Stimulated activated naive B cell treated with anti-CD40 and anti-IgM and Interleukin-4, amounts not matched to agents 10 μg/mL and 1 μg/mL and 100 μg/mL, for 72 hours (primary cell): ENCODE measurements around the gene SELPLG.

Experiments used
- ATAC-seq, 2 donors: fragments of 150-1000 bp; cut with Tn5 transposase; replicated peaks; 2 replicates each; pipeline ENCODE4 v1.10.0; 2021; ENCODE audit warnings: moderate library complexity in 1 of 2
- DNase-seq: peaks from one replicate; pipeline ENCODE4 v3.0.0; 2021
- H3K27ac Mint-ChIP-seq: one replicate; pipeline ENCODE4 v1.8.0; 2022; ENCODE audit warnings: mild to moderate bottlenecking, mixed read lengths
- H3K27me3 Mint-ChIP-seq, 2 donors: one replicate each; pipeline ENCODE4 v1.8.0; 2022; ENCODE audit warnings: mixed read lengths in 2 of 2
- H3K36me3 Mint-ChIP-seq, 2 donors: one replicate each; pipeline ENCODE4 v1.8.0; 2022; ENCODE audit warnings: mixed read lengths in 2 of 2, mild to moderate bottlenecking in 1 of 2
- H3K4me1 Mint-ChIP-seq, 2 donors: one replicate each; pipeline ENCODE4 v1.8.0; 2022; ENCODE audit warnings: mixed read lengths in 2 of 2, mild to moderate bottlenecking in 1 of 2
- H3K4me3 Mint-ChIP-seq, 2 donors: one replicate each; pipeline ENCODE4 v1.8.0; 2022; ENCODE audit warnings: mild to moderate bottlenecking in 2 of 2, mixed read lengths in 2 of 2, moderate library complexity in 1 of 2
- H3K9me3 Mint-ChIP-seq, 2 donors: one replicate each; pipeline ENCODE4 v1.8.0; 2022; ENCODE audit warnings: mixed read lengths in 2 of 2, mild to moderate bottlenecking in 1 of 2

The SELPLG gene, protein sequence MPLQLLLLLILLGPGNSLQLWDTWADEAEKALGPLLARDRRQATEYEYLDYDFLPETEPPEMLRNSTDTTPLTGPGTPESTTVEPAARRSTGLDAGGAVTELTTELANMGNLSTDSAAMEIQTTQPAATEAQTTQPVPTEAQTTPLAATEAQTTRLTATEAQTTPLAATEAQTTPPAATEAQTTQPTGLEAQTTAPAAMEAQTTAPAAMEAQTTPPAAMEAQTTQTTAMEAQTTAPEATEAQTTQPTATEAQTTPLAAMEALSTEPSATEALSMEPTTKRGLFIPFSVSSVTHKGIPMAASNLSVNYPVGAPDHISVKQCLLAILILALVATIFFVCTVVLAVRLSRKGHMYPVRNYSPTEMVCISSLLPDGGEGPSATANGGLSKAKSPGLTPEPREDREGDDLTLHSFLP

DNA sequence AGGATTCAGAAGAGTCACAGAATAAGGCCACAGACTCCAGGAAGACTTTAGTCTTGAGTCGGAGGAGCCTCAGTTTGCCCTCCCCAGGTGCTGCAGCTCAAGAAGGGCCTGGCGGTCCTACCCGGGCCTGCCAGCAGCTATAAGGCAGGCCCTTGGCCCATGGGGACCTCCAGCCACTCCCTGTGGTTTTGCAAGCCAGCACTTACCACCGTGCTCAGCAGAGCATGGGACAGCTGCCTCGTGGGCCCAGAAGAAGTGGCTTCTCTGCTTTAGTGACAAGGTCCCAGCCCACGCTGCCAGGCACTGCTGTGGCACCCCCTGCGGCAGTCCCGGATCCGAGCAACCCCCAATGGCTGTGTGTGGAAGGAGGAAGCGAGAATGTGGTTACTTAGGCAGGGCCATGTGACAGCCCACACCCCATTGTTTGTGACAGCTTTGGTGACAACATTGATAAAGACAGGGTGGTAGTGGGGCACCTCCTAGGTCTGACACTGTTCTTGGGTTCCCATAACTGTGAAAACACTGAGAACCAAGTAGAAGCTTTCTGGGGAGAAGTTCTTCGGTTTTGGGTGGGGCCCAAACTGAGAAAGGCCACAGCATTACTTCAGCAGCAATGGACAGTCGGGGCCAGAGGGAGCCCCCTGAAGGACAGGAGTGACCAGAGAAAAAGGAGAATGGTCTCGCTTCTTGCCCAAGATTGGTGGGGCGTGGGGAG, at the start of gene SELPLG:
Gene SELPLG (minus strand): TSS at position 361 of the 715 bp plus-strand sequence. CDS start 9,587 bp downstream, outside the sequence.
- peaks cover 56 to 91% of the 10 kb centered on the region in 2 donors for H3K4me1 Mint-ChIP-seq
- peak; percentile 78 to 82 for ATAC-seq
- DNase-seq: peak; percentile 94
- H3K4me3 Mint-ChIP-seq: peak within 1 kb of the TSS; percentile 59 to 73
- H3K9me3 Mint-ChIP-seq: peaks cover 0 to 2% of the 10 kb centered on the region in 2 donors
- H3K27me3 Mint-ChIP-seq: no peaks in the 10 kb centered on the region
- peak within 1 kb of the TSS; percentile 96 for H3K27ac Mint-ChIP-seq
- peaks cover 2 to 5% of the 10 kb centered on the region in 2 donors for H3K36me3 Mint-ChIP-seq

DNA sequence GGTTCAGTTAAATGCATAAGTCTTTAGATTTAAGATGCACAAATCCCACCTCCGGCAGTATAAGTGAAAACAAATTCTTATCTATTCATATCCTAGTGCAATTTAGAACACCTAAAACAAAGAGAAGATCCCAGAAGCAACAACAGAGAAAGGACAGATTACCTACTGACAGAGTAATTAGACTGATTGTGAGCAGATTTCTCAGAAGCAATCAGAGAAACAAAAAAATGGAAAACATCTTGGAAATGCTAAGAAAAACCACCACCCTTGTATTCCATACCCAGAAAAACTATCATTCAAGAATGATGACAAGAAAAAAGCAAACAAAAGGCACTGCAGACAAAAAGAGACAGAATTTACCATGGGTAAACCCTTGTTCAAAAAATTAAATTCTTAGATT, 47.6 kb upstream of the SELPLG start:
- Mint-ChIP-seq H3K27ac (no peak overlapping the region), H3K4me3 (no peak overlapping the region), H3K27me3 (no peaks in the 10 kb centered on the region), H3K36me3 (peaks cover 8 to 16% of the 10 kb centered on the region in 2 donors), H3K9me3 (no peaks in the 10 kb centered on the region), H3K4me1 (peaks cover 15 to 35% of the 10 kb centered on the region in 2 donors)
- ATAC-seq (no peak), DNase-seq (no peak)

DNA sequence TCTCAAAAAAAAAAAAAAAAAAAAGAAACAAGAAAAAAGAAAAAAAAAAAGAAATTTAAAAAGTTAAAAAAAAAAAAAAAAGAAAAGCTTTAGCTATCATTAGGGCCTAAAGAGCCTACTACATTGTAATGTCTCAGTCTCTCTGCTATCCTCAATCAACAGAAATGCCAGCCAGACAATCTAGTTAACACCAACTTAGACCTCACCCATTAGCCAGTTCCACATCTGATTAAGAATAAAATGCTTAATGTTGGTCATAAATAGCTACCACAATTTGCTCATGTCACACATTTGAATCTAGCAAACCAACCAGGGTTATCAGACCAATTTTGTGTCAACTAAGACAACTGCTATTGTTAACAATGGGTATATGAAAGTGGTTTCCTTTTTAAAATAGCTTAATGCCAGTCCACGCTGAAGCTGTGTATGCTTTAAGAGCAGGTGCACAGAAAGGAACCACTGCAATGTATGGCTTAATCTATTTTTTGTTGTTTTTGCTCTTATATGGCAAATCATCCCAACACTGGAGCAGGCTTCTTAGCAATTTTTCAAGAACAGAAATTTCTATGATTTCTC, 45.5 kb upstream of the SELPLG start:
- ATAC-seq (no peak), DNase-seq (no peak)
- Mint-ChIP-seq H3K4me3 (no peak overlapping the region), H3K27ac (no peak overlapping the region), H3K27me3 (no peaks in the 10 kb centered on the region), H3K36me3 (peaks cover 12 to 29% of the 10 kb centered on the region in 2 donors), H3K9me3 (no peaks in the 10 kb centered on the region), H3K4me1 (peaks cover 8 to 21% of the 10 kb centered on the region in 2 donors)

DNA sequence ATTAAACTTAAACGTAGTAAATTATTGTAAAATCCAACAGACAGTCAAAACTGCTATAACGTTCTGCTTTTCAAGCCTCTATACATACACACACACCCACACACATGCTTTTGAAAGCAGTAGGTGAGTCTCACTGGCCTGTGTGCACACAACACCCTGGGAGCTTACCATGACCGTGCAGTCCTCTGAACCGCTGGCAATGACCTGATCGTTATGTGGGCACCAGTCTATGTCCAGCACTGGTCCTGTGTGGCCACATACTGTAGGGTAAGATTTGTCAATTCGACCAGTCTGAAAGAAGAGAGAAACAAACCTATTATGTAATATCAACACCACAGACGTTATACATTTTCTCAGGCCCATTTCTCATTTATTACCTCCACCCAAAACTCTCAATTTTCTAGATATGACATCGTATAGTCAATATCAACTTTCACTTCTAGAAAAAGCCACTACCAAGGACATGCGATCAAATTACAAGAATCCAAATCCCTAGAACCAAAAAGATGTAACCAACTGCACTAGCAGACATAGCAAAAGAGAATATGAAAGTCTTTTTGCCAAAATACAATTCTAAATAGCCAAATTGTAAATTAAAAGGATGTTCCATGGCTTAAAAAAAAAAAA, 44.5 kb upstream of the SELPLG start:
- ATAC-seq (no peak), DNase-seq (no peak)
- Mint-ChIP-seq H3K9me3 (no peaks in the 10 kb centered on the region), H3K27me3 (no peaks in the 10 kb centered on the region), H3K4me1 (peaks cover 6 to 11% of the 10 kb centered on the region in 2 donors), H3K27ac (no peak overlapping the region), H3K4me3 (no peak overlapping the region), H3K36me3 (peaks cover 13 to 30% of the 10 kb centered on the region in 2 donors)

DNA sequence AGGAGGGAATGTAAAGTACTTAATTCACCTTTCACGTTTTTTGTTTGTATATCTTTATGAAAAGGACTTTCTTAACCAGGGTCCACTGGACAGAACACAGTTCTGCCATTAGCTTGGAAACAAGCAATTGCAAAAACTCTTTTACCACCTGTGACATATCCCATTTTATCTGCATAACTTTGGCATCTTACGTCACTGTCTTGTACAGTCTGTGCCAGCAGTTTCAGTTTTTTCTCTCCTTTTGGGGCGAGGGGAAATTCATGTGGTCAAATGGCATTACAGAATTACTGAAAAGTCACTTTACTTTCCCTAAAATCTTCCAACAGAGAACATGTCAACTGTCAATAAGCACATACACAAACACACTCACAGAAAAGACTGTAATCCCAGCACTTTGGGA, 43.7 kb upstream of the SELPLG start:
- H3K36me3 Mint-ChIP-seq: peaks cover 15 to 33% of the 10 kb centered on the region in 2 donors

DNA sequence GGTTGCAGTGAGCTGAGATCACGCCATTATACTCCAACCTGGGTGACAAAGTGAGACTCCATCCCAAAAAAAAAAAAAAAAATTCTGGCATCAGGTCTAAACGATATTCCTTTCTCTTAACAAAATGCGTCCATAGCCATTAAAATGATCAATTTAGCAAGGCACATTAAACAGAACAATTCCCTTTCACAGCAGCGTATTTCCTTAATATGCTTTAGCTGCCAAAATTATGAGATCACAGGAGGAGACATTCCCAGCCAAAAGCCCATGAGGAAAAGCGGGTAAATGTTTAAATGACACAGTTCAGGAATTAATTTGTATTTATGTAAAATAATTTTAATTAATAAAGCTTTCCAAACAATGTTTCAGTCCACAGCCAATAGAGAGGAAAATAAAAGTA, 43.0 kb upstream of the SELPLG start:
- H3K36me3 Mint-ChIP-seq: peaks cover 17 to 36% of the 10 kb centered on the region in 2 donors
- no peak for ATAC-seq

More for the DNA sequence above, 43.7 kb upstream of the SELPLG start:
- ATAC-seq (no peak), DNase-seq (no peak)
- Mint-ChIP-seq H3K4me1 (peaks cover 6 to 8% of the 10 kb centered on the region in 2 donors), H3K27ac (no peak overlapping the region), H3K4me3 (no peak overlapping the region), H3K9me3 (no peaks in the 10 kb centered on the region), H3K27me3 (no peaks in the 10 kb centered on the region)

DNA sequence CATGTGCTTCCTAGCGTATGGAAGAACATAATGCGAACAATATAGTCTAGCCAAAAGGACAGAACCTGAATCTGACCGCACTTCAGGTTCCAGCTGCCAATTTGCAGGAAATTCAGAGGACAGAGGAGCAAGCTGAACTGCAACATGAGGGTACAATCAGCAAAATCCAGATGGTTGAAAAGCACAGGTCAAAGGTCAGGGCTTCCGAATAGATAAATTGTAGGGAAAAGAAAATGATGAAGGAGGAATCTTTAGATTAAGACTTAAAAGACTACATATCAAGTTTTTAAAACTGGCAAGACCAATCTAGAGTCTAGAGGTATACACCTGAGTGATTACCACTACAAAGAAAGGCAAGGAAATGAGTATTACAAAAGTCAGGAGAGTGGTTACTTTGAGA, 42.1 kb upstream of the SELPLG start:
- H3K4me1 Mint-ChIP-seq: peaks cover 0 to 7% of the 10 kb centered on the region in 2 donors
- H3K9me3 Mint-ChIP-seq: no peaks in the 10 kb centered on the region
- ATAC-seq (no peak), DNase-seq (no peak)
- no peak overlapping the region for H3K27ac Mint-ChIP-seq
- H3K4me3 Mint-ChIP-seq: no peak overlapping the region
- H3K36me3 Mint-ChIP-seq: peaks cover 17 to 41% of the 10 kb centered on the region in 2 donors
- H3K27me3 Mint-ChIP-seq: no peaks in the 10 kb centered on the region

More for the DNA sequence above, 43.0 kb upstream of the SELPLG start:
- Mint-ChIP-seq H3K9me3 (no peaks in the 10 kb centered on the region), H3K4me3 (no peak overlapping the region), H3K4me1 (peaks cover 6 to 8% of the 10 kb centered on the region in 2 donors), H3K27ac (no peak overlapping the region), H3K27me3 (no peaks in the 10 kb centered on the region)
- DNase-seq: no peak

DNA sequence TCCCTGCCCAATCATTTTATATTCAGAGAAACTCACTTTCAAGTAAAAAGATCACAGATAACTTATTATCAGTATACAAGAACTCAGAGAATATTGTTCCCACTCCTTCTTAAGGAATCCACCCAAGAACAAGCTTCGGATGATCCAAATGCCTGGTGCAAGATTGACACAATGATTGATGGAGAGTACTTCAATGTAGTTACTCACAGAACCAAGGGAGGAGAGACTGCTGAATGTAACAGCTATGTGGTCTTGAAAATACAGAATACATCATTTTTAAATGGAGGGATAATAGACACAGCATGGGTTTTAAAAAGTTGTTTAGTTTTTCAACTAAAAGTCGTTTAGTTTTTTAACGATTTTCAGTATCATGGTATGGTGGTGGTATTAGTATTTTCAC, 38.4 kb upstream of the SELPLG start:
- H3K27me3 Mint-ChIP-seq: no peaks in the 10 kb centered on the region
- no peaks in the 10 kb centered on the region for H3K9me3 Mint-ChIP-seq
- peaks cover 7 to 15% of the 10 kb centered on the region in 2 donors for H3K4me1 Mint-ChIP-seq
- DNase-seq (no peak), ATAC-seq (no peak)
- H3K27ac Mint-ChIP-seq: no peak overlapping the region
- peaks cover 12 to 38% of the 10 kb centered on the region in 2 donors for H3K36me3 Mint-ChIP-seq
- no peak overlapping the region for H3K4me3 Mint-ChIP-seq

DNA sequence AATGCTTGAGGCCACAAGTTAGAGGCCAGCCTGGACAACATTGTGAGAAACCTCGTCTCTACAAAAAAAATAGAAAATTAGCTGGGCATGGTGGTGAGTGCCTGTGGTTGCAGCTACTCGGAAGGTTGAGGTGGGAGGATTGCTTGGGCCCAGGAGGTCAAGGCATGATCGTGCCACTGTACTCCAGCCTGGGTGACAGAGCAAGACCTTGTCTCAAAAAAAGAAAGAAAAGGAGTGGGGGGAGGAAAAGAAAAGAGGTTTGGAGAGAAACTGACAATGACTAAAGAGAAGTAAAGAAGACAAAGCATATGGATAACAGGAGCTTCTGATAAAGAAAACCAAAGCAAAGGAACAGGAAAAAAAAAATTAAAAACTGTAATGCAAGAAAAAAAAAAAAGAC, 37.4 kb upstream of the SELPLG start:
- no peaks in the 10 kb centered on the region for H3K27me3 Mint-ChIP-seq
- ATAC-seq: no peak
- no peak overlapping the region for H3K4me3 Mint-ChIP-seq
- H3K36me3 Mint-ChIP-seq: peaks cover 12 to 32% of the 10 kb centered on the region in 2 donors
- H3K9me3 Mint-ChIP-seq: no peaks in the 10 kb centered on the region
- H3K27ac Mint-ChIP-seq: no peak overlapping the region
- no peak for DNase-seq
- peaks cover 13 to 24% of the 10 kb centered on the region in 2 donors for H3K4me1 Mint-ChIP-seq

DNA sequence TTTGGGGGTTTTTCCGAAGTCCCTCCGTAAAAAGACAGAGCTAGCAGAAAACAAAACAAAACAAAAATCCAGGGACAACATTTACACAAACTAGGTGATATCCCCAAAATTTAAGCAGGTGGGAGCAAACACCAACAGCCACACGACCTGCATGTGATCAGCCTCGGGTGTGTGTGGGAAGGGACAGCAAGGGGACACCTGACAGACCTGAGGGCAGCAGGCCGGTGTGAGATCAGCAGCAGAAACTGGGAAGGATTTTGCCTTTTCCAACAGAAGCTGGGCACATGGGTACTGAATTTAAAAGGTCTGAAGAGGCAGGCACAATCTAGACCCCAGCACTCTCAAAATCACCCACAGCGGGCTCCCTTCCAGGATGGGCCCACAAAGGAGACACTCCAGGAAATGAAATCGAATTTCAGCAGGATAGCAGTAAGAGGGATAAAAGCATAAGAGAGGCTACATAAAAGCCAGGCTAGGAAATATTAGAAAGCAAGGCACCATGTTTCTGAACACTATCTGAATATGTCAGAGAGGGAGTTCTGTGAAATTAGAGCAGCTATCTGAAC, 36.5 kb upstream of the SELPLG start:
- Mint-ChIP-seq H3K36me3 (peaks cover 8 to 26% of the 10 kb centered on the region in 2 donors), H3K4me1 (peaks cover 16 to 29% of the 10 kb centered on the region in 2 donors), H3K27ac (no peak overlapping the region), H3K4me3 (no peak overlapping the region), H3K9me3 (no peaks in the 10 kb centered on the region), H3K27me3 (no peaks in the 10 kb centered on the region)
- no peak for ATAC-seq
- no peak for DNase-seq

DNA sequence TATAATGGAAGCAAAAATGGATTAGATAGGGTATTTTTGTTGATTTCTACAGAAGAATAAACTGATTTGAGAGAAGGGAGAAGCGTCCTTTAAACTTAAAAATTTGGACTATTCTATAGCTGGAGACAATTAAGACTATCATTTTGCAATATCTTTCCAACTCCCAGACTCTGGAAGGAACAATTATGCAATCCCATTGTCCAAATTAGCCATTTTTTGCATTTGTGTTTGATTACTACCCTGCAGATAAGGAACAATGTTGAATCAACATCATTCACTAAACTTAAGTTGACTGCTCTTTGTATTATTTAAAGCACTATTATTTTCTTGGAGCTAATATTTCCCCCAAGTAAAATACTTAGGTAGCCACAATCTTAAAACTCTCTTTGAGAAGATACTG, 34.8 kb upstream of the SELPLG start:
- no peaks in the 10 kb centered on the region for H3K27me3 Mint-ChIP-seq
- no peaks in the 10 kb centered on the region for H3K9me3 Mint-ChIP-seq
- peaks cover 26 to 43% of the 10 kb centered on the region in 2 donors for H3K4me1 Mint-ChIP-seq
- no peak for ATAC-seq
- DNase-seq: no peak
- peaks cover 8 to 21% of the 10 kb centered on the region in 2 donors for H3K36me3 Mint-ChIP-seq
- H3K27ac Mint-ChIP-seq: no peak overlapping the region
- H3K4me3 Mint-ChIP-seq: no peak overlapping the region

DNA sequence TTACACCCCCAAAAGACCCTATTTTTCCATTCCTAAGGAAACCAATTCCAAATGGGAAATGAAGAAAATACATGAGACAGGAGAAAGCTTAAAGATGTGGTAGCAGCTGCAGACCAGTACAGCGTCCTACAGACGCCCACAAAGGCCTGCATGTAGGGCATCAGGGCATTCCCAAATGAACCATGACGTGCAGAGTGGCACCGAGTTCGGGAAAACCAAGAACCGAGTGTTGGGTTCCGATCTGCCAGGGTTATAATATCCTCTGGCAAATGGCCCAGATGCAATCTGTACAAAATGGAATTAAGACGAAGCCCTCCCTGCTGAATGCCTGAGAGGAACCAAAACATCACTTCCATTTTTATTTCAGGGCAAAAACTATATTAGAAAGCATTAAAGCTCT, 34.4 kb upstream of the SELPLG start:
- ATAC-seq (no peak), DNase-seq (no peak)
- peaks cover 31 to 48% of the 10 kb centered on the region in 2 donors for H3K4me1 Mint-ChIP-seq
- H3K36me3 Mint-ChIP-seq: peaks cover 5 to 21% of the 10 kb centered on the region in 2 donors
- no peaks in the 10 kb centered on the region for H3K9me3 Mint-ChIP-seq
- H3K27ac Mint-ChIP-seq: no peak overlapping the region
- H3K4me3 Mint-ChIP-seq: no peak overlapping the region
- H3K27me3 Mint-ChIP-seq: no peaks in the 10 kb centered on the region

DNA sequence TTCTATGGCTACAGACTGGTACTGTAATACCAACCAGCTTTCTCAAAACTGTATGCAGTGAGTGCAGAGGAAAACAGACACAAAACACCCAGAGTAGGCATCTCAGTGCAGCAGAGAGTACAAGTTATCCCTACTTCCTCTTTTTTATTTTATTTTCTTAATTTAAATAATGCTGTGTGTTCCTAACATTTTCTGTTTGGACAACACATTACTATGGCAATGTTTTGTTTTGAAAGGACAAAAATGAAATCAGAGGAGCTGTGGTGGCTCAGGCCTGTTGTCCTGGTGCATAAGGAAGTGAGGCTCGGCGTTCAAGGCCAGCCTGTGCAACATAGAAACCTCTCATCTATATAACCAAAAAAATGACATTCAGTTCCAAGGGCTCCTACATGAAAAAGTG, 33.7 kb upstream of the SELPLG start:
- Mint-ChIP-seq H3K27ac (no peak overlapping the region), H3K4me1 (peaks cover 34 to 53% of the 10 kb centered on the region in 2 donors), H3K36me3 (peaks cover 3 to 21% of the 10 kb centered on the region in 2 donors), H3K27me3 (no peaks in the 10 kb centered on the region), H3K4me3 (no peak overlapping the region), H3K9me3 (no peaks in the 10 kb centered on the region)
- DNase-seq (no peak), ATAC-seq (peak; percentile 47 to 49)

DNA sequence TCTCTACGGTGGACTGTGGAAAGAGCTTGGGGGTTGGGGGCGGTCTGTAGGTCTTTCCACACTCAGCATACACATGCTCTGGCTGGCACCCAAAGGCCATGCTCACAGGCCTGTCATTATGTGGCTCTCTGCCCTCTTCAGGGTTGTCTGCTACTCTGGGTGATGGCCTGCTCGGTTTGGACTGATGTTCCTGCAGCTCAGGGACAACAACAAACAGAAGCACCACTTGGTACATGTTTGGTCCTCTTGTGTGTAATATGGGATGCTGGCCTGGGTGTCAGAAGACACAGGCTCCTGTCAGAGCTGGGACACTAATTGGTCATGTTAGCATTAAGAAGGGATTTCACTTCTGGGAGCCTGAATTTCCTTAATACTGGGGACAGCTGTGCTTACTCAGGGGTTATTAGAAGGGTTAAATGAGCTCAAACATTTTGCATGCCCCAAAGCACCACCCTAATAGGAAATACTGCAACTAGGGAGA, 32.7 kb upstream of the SELPLG start:
- Mint-ChIP-seq H3K4me1 (peaks cover 34 to 58% of the 10 kb centered on the region in 2 donors), H3K4me3 (no peak overlapping the region)

More for the DNA sequence above, 32.7 kb upstream of the SELPLG start:
- ATAC-seq (no peak), DNase-seq (no peak)
- Mint-ChIP-seq H3K36me3 (peaks cover 1 to 18% of the 10 kb centered on the region in 2 donors), H3K9me3 (no peaks in the 10 kb centered on the region), H3K27me3 (no peaks in the 10 kb centered on the region), H3K27ac (peak overlapping the region; percentile 47)
